Vagina (tissue), 2 donors: ENCODE data around the gene FOXD4.
"Not testable (repeated sequence)": the region's sequence is repeated elsewhere in the genome, so short reads cannot be mapped to it uniquely, and the experiment has no call there.

ENCODE experiments used
- CTCF ChIP-seq, 3 experiments: fragments of 450-650 bp in 2 of 3; fragments of 200-600 bp in 1 of 3; sonication (generic) in 1 of 3; IDR thresholded peaks; one replicate each; pipeline ENCODE4 v1.5.1; 2017 to 2019; ENCODE audit warnings: antibody characterized with exemption in 3 of 3, mild to moderate bottlenecking in 2 of 3, moderate library complexity in 2 of 3
- POLR2A ChIP-seq, 2 donors: fragments of 450-650 bp; IDR thresholded peaks; one replicate each; pipeline ENCODE4 v1.6.1; 2017; ENCODE audit warnings: antibody characterized with exemption in 2 of 2, mild to moderate bottlenecking in 2 of 2, moderate library complexity in 2 of 2

- TF ChIP-seq CTCF, POLR2A (IDR thresholded peaks at IDR 0.05): not testable (repeated sequence)
Observed at GRCh38 chr9:110672-111071, 7.5 kb downstream of the FOXD4 start.
